Prostate gland (tissue), 2 donors: ENCODE data around the gene CYP19A1. TPM values are rescaled to one million over a fixed set of nuclear protein-coding genes. Genes with fewer than 3 reads are reported as not detected.

Experiments used
- DNase-seq: peaks from one replicate; pipeline ENCODE4 v3.0.0-alpha.2; 2019; ENCODE audit warnings: low spot score
- H3K27ac ChIP-seq, 2 donors: fragments of 200-600 bp; sonication (generic); 2 replicates each; pipeline ENCODE4 v1.5.1; 2017 to 2019
- H3K27me3 ChIP-seq: fragments of 200-600 bp; sonication (generic); replicated peaks from 2 replicates; pipeline ENCODE4 v1.5.1; 2019; ENCODE audit not compliant: insufficient read depth
- H3K36me3 ChIP-seq, 2 donors: fragments of 200-600 bp; sonication (generic); 1 replicate in 1 of 2; 2 replicates in 1 of 2; pipeline versions ENCODE4 v1.5.1 to v1.8.1; 2017 to 2019
- H3K4me1 ChIP-seq: fragments of 200-600 bp; sonication (generic); replicated peaks from 2 replicates; pipeline ENCODE4 v1.5.1; 2019
- H3K4me3 ChIP-seq, 2 donors: fragments of 200-600 bp; sonication (generic); 2 replicates each; pipeline ENCODE4 v1.5.1; 2017 to 2019
- H3K9me3 ChIP-seq: fragments of 200-600 bp; sonication (generic); 2 replicates; pipeline ENCODE4 v1.5.1; 2017
- POLR2A ChIP-seq: fragments of 450-650 bp; IDR thresholded peaks from one replicate; pipeline ENCODE4 v1.6.1; 2016; ENCODE audit warnings: antibody characterized with exemption, mild to moderate bottlenecking
- POLR2AphosphoS5 ChIP-seq: sonication (generic); formaldehyde crosslinking; IDR thresholded peaks from one replicate; pipeline ENCODE4 v1.6.1; 2017; ENCODE audit warnings: antibody characterized with exemption
- WGBS: methylation state at CpG from one replicate; pipeline ENCODE4 v1.1.5; 2018; 5-methylcytosine and 5-hydroxymethylcytosine counted together
- intact Hi-C: fragments of 100-400 bp; cut with DNase I; formaldehyde crosslinking; loops from one replicate; pipeline ENCODE4 v1.14.2; 2022
- total RNA-seq, 2 donors: library from RNA; depleted of rRNA; stranded (reverse); fragments of >200 nt; gene quantifications; one replicate each; pipeline ENCODE4 v1.1.0, GENCODE V29; 2016
- TF ChIP-seq, protein P1 (sequence below), 4 experiments: fragments of 200-600 bp in 2 of 4; fragments of 450-650 bp in 2 of 4; sonication (generic) in 2 of 4; IDR thresholded peaks; 1 replicate in 3 of 4; 2 replicates in 1 of 4; pipeline ENCODE4 v1.5.1; 2016 to 2019; ENCODE audit warnings: antibody characterized with exemption in 4 of 4, mild to moderate bottlenecking in 2 of 4, moderate library complexity in 2 of 4

Gene CYP19A1
- total RNA-seq, 2 donors from 2014 or later: 4.4 TPM; not detected in 1

DNA sequence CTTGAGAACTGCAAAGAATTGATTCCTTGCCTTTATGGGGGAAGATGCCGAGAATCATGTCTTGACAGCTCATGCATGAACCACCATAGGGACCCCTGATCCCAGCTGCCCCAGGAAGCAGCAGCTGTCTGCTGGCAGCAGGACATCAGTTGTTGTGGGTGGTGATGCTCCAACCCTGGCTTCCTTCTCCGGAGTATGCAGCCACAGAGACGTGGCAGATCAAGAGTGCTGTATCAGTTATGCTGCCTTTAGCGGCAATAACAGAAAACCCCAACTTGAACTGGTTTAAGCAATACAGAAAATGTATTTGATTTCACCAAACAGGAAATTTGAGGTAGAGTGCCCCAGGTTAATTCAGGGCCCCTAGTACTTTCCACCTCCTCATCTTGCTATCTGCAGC, 151.5 kb downstream of the CYP19A1 start:
- no peaks in the 10 kb centered on the region for H3K27me3 ChIP-seq
- no peaks in the 10 kb centered on the region for H3K4me1 ChIP-seq
- DNase-seq: no peak
- H3K36me3 ChIP-seq: no peaks in the 10 kb centered on the region
- intact Hi-C loops: no loop called here
- TF ChIP-seq POLR2A (no peak), POLR2AphosphoS5 (no peak)
- TF ChIP-seq, protein P1, sequence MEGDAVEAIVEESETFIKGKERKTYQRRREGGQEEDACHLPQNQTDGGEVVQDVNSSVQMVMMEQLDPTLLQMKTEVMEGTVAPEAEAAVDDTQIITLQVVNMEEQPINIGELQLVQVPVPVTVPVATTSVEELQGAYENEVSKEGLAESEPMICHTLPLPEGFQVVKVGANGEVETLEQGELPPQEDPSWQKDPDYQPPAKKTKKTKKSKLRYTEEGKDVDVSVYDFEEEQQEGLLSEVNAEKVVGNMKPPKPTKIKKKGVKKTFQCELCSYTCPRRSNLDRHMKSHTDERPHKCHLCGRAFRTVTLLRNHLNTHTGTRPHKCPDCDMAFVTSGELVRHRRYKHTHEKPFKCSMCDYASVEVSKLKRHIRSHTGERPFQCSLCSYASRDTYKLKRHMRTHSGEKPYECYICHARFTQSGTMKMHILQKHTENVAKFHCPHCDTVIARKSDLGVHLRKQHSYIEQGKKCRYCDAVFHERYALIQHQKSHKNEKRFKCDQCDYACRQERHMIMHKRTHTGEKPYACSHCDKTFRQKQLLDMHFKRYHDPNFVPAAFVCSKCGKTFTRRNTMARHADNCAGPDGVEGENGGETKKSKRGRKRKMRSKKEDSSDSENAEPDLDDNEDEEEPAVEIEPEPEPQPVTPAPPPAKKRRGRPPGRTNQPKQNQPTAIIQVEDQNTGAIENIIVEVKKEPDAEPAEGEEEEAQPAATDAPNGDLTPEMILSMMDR (IDR thresholded peaks at IDR 0.05): no peak
- 88% methylated on average over 4 of the region's 4 CpGs for WGBS
- H3K27ac ChIP-seq: no peak overlapping the region
- no peak overlapping the region for H3K4me3 ChIP-seq
- H3K9me3 ChIP-seq: no peaks in the 10 kb centered on the region

DNA sequence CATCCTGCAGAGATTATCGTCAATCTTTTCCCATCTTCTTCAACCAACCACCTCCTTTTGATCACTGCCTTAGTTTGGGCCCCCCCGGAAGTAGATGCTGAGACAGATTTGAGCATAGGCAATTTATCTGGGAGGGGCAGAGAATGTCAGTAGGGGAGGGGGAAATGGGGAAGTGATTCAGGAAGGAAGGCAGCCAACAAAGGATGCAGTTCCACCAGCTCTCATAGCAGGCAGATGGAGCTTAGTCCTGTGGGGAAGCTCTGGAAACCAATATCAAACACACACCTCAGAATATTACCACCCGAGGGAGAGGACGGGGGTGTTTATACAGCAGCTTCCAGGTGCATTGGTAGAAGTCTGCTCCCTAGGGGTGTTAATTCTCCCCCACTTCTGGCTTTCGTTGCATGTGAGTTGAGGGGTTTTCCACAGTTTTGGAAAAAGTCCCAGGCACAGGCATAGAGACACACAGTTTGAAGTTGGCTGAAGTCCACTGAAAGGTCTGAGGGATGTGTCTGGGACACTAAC, 152.2 kb downstream of the CYP19A1 start:
- no peak for TF ChIP-seq POLR2AphosphoS5
- TF ChIP-seq, protein P1 (IDR thresholded peaks at IDR 0.05): no peak
- WGBS: 59% methylated on average over 5 of the region's 5 CpGs
- no peak overlapping the region for H3K4me3 ChIP-seq
- H3K4me1 ChIP-seq: no peaks in the 10 kb centered on the region
- no peaks in the 10 kb centered on the region for H3K36me3 ChIP-seq
- intact Hi-C loops: no loop called here
- H3K9me3 ChIP-seq: no peaks in the 10 kb centered on the region
- DNase-seq: no peak
- no peak overlapping the region for H3K27ac ChIP-seq
- H3K27me3 ChIP-seq: no peaks in the 10 kb centered on the region

DNA sequence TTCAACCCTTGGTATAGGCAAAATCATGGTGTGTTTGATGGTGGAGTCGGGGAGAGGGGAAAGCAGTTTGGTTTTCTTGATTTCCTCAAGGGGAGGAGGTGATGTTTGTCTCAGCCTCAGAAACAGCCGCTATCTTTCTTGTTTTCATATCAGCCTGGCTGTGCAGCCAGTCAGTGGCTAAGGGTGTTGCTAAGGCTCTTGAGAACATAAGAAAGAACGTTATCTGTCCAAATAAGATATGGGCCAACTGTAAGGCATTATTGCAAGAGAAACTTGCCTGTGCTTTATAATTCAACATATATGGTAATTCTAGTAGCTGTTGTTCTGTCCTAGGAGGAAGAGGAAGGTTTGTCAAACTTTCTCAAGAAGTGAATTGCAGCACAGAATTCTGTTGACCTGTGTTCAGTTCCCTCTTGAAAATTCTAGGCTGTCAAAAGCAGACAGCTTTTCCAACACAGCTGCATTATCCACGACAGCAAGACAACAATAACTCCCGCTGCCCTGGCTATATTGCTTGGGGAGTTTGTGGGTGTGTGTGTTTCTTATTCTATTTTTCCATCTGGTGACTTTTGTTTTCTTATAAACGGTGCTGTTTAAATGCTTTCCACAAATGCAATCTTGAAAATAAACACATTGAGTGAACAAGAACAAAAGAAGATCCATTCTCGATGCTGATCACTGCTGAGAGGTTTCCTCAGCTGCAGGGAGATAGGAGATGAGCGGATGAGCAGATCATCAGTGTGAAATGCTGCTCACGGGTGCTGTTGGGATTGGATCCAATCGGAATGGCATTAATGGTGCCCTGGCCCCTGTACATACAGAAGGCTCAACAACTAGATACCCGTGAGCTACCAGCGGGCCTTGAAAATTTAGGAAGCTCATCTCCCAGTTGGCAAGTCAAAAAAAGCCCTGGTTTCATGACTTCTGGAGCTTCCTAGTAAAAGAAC, 152.9 kb downstream of the CYP19A1 start:
- no peaks in the 10 kb centered on the region for H3K9me3 ChIP-seq
- intact Hi-C loops: no loop called here
- TF ChIP-seq, protein P1 (IDR thresholded peaks at IDR 0.05): no peak
- TF ChIP-seq POLR2A: no peak
- TF ChIP-seq POLR2AphosphoS5: no peak
- WGBS: 80% methylated on average over 12 of the region's 12 CpGs
- H3K27me3 ChIP-seq: no peaks in the 10 kb centered on the region
- H3K27ac ChIP-seq: no peak overlapping the region
- H3K4me3 ChIP-seq: no peak overlapping the region
- no peaks in the 10 kb centered on the region for H3K4me1 ChIP-seq
- no peak for DNase-seq
- H3K36me3 ChIP-seq: no peaks in the 10 kb centered on the region

DNA sequence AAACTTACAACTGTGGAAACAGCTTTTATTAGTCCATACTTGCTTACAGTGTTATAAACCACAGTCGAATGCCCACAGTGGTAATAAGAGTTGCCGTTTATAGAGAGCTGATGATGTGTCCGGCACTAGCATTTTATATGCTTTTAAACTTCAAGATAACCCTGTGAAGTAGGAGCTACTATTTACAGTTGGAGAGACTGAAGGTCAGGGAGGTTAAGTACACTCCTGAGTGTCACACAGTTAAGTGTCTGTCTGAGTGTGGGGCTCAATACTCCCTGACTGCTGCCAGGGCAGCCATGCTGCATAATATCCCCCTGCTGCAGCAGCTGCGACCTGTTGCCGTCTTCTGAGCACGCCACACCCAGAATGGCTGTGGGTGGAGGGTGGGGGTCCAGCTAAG, 153.8 kb downstream of the CYP19A1 start:
- intact Hi-C loops: no loop called here
- H3K4me3 ChIP-seq: no peak overlapping the region
- no peaks in the 10 kb centered on the region for H3K4me1 ChIP-seq
- no peaks in the 10 kb centered on the region for H3K9me3 ChIP-seq
- DNase-seq: no peak
- no peaks in the 10 kb centered on the region for H3K27me3 ChIP-seq
- 41% methylated on average over 6 of the region's 6 CpGs for WGBS
- no peak overlapping the region for H3K27ac ChIP-seq
- no peaks in the 10 kb centered on the region for H3K36me3 ChIP-seq
- TF ChIP-seq POLR2A: no peak
- TF ChIP-seq, protein P1 (IDR thresholded peaks at IDR 0.05): no peak
- no peak for TF ChIP-seq POLR2AphosphoS5
